Esophagus muscularis mucosa (tissue), 4 donors: ENCODE data around the gene LTBP2.

Experiments used
- EP300 ChIP-seq: sonication (generic); formaldehyde crosslinking; IDR thresholded peaks from one replicate; pipeline ENCODE4 v1.6.1; 2017; ENCODE audit warnings: antibody characterized with exemption
- POLR2A ChIP-seq: fragments of 450-650 bp; IDR thresholded peaks from one replicate; pipeline ENCODE4 v1.6.1; 2017; ENCODE audit warnings: antibody characterized with exemption, moderate library complexity, mild to moderate bottlenecking, low read depth
- TF ChIP-seq, protein P1 (sequence below), 3 experiments: fragments of 200-600 bp in 2 of 3; fragments of 450-650 bp in 1 of 3; sonication (generic) in 2 of 3; IDR thresholded peaks; one replicate each; pipeline ENCODE4 v1.5.1; 2017 to 2019; ENCODE audit warnings: antibody characterized with exemption in 3 of 3, mild to moderate bottlenecking in 2 of 3, moderate library complexity in 1 of 3

- TF ChIP-seq, protein P1, sequence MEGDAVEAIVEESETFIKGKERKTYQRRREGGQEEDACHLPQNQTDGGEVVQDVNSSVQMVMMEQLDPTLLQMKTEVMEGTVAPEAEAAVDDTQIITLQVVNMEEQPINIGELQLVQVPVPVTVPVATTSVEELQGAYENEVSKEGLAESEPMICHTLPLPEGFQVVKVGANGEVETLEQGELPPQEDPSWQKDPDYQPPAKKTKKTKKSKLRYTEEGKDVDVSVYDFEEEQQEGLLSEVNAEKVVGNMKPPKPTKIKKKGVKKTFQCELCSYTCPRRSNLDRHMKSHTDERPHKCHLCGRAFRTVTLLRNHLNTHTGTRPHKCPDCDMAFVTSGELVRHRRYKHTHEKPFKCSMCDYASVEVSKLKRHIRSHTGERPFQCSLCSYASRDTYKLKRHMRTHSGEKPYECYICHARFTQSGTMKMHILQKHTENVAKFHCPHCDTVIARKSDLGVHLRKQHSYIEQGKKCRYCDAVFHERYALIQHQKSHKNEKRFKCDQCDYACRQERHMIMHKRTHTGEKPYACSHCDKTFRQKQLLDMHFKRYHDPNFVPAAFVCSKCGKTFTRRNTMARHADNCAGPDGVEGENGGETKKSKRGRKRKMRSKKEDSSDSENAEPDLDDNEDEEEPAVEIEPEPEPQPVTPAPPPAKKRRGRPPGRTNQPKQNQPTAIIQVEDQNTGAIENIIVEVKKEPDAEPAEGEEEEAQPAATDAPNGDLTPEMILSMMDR (IDR thresholded peaks at IDR 0.05): no peak
- TF ChIP-seq POLR2A: no peak
- no peak for TF ChIP-seq EP300
These were observed 28.2 kb downstream of the LTBP2 start for GRCh38 chr14:74583689-74584434.
